Tibial artery (tissue), 4 donors: Measurements from ENCODE around the gene PRDM16.

ENCODE experiments used
- DNase-seq, 2 donors: peaks; one replicate each; pipeline ENCODE4 v3.0.0-alpha.2; 2019
- H3K27ac ChIP-seq, 2 donors: fragments of 200-600 bp; sonication (generic) in 1 of 2; 1 replicate in 1 of 2; 2 replicates in 1 of 2; pipeline ENCODE4 v1.5.1; 2018 to 2019; ENCODE audit warnings: mild to moderate bottlenecking in 1 of 2
- H3K27me3 ChIP-seq, 2 donors: fragments of 200-600 bp; sonication (generic) in 1 of 2; one replicate each; pipeline versions ENCODE4 v1.5.1 to v1.6.0; 2016 to 2019
- H3K36me3 ChIP-seq, 3 donors: fragments of 200-600 bp; sonication (generic) in 2 of 3; one replicate each; pipeline ENCODE4 v1.5.1; 2016 to 2019; ENCODE audit warnings: mild to moderate bottlenecking in 2 of 3
- H3K4me1 ChIP-seq, 4 donors: fragments of 200-600 bp; sonication (generic) in 2 of 4; 1 replicate in 3 of 4; 2 replicates in 1 of 4; pipeline ENCODE4 v1.5.1; 2016 to 2019
- H3K4me3 ChIP-seq, 2 donors: fragments of 200-600 bp; sonication (generic) in 1 of 2; 1 replicate in 1 of 2; 2 replicates in 1 of 2; pipeline ENCODE4 v1.5.1; 2018 to 2019; ENCODE audit warnings: mild to moderate bottlenecking in 2 of 2
- H3K9me3 ChIP-seq, 3 donors: fragments of 200-600 bp; sonication (generic) in 1 of 3; one replicate each; pipeline ENCODE4 v1.5.1; 2016 to 2019
- intact Hi-C: fragments of 100-400 bp; cut with DNase I; formaldehyde crosslinking; loops from one replicate; pipeline ENCODE4 v1.15.0; 2023; ENCODE audit warnings: low total_unique reads
- TF ChIP-seq, protein P1 (sequence below), 2 experiments: fragments of 200-600 bp in 1 of 2; fragments of 450-650 bp in 1 of 2; IDR thresholded peaks; one replicate each; pipeline ENCODE4 v1.5.1; 2017 to 2019; ENCODE audit warnings: antibody characterized with exemption in 2 of 2, mild to moderate bottlenecking in 1 of 2, moderate library complexity in 1 of 2

Gene PRDM16

DNA sequence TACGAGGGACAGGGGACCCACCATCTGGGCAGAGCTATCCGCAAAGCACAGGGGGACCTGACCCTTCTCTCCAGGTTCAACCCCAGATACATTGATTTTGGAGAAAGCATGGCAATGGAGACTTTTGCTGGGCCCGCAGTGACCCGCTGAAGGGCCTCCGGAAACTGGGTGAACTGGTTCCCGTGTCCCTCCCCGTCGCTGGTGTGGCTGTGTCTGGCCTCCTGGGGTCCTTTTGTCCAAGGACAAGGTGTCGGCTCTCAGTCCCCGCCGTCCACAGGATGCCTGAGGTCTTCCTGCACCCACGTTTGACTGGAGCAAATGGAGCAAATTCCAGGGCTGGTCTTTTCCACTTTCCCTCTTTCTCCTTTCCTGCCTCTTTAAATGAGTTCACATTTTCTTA lies 176.3 kb downstream of the PRDM16 start:
- no peak for DNase-seq
- TF ChIP-seq, protein P1, sequence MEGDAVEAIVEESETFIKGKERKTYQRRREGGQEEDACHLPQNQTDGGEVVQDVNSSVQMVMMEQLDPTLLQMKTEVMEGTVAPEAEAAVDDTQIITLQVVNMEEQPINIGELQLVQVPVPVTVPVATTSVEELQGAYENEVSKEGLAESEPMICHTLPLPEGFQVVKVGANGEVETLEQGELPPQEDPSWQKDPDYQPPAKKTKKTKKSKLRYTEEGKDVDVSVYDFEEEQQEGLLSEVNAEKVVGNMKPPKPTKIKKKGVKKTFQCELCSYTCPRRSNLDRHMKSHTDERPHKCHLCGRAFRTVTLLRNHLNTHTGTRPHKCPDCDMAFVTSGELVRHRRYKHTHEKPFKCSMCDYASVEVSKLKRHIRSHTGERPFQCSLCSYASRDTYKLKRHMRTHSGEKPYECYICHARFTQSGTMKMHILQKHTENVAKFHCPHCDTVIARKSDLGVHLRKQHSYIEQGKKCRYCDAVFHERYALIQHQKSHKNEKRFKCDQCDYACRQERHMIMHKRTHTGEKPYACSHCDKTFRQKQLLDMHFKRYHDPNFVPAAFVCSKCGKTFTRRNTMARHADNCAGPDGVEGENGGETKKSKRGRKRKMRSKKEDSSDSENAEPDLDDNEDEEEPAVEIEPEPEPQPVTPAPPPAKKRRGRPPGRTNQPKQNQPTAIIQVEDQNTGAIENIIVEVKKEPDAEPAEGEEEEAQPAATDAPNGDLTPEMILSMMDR (IDR thresholded peaks at IDR 0.05): no peak
- H3K27me3 ChIP-seq: no peaks in the 10 kb centered on the region
- no peaks in the 10 kb centered on the region for H3K9me3 ChIP-seq
- H3K4me1 ChIP-seq: peaks cover 0 to 55% (median 26%) of the 10 kb centered on the region in 4 donors
- intact Hi-C loops: loop anchor here (10.0 kb wide), 1 partner anchor 771 kb away; the partner anchor contains the start of gene PLCH2
- no peak overlapping the region for H3K4me3 ChIP-seq
- H3K36me3 ChIP-seq: peaks cover 0 to 17% (median 14%) of the 10 kb centered on the region in 3 donors
- H3K27ac ChIP-seq: no peak overlapping the region

DNA sequence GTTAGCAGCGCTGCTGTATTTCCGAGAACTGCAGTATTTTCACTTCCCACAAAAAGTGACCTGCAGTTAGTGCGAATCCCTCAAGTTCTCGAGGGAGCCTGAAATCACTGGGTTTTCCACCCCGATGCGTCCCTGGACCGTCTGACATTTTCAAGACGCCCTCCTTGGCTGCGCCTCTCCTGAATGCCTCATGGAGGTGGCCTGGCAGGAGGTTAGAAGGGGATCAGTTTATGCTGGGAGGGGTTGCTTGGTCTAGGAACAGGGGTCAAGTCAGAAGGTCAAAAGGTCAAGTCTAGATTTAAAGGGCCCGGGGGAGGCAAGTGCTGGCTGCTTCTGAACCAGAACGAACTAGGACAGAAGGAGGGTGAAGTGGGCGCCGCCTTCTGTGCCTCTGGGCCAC lies 176.8 kb downstream of the PRDM16 start:
- peaks cover 0 to 51% (median 23%) of the 10 kb centered on the region in 4 donors for H3K4me1 ChIP-seq
- intact Hi-C loops: loop anchor here (10.0 kb wide), 1 partner anchor 771 kb away; the partner anchor contains the start of gene PLCH2
- DNase-seq: no peak

DNA sequence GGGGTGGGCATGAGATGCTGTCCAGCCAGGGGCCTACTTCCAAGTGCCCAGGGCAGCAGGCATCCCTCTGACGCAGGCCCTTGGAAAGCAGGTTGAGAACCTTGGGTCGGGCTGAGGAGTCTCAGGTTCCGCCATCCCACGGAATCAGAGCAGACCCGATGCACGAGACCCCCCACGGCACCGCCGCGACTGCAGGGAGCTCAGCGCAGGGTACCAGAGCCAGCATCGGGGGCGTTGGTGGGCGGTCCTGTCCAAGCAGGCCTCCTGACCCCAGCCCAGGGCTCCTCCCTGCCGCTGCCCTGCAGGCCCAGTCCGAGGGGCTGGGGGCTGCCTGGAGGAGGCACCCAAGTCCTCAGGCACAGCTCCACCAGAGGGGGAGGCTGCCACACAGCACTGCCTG lies 177.2 kb downstream of the PRDM16 start:
- Histone ChIP-seq H3K4me3 (no peak overlapping the region), H3K27me3 (no peaks in the 10 kb centered on the region), H3K9me3 (no peaks in the 10 kb centered on the region), H3K27ac (no peak overlapping the region), H3K4me1 (peaks cover 0 to 46% (median 20%) of the 10 kb centered on the region in 4 donors), H3K36me3 (peaks cover 0 to 17% (median 14%) of the 10 kb centered on the region in 3 donors)
- TF ChIP-seq, protein P1 (IDR thresholded peaks at IDR 0.05): no peak
- DNase-seq: no peak
- intact Hi-C loops: loop anchor here (10.0 kb wide), 1 partner anchor 771 kb away; the partner anchor contains the start of gene PLCH2

More for the DNA sequence above, 176.8 kb downstream of the PRDM16 start:
- H3K27ac ChIP-seq: no peak overlapping the region
- TF ChIP-seq, protein P1 (IDR thresholded peaks at IDR 0.05): no peak
- peaks cover 0 to 17% (median 14%) of the 10 kb centered on the region in 3 donors for H3K36me3 ChIP-seq
- H3K4me3 ChIP-seq: no peak overlapping the region
- H3K27me3 ChIP-seq: no peaks in the 10 kb centered on the region
- H3K9me3 ChIP-seq: no peaks in the 10 kb centered on the region

DNA sequence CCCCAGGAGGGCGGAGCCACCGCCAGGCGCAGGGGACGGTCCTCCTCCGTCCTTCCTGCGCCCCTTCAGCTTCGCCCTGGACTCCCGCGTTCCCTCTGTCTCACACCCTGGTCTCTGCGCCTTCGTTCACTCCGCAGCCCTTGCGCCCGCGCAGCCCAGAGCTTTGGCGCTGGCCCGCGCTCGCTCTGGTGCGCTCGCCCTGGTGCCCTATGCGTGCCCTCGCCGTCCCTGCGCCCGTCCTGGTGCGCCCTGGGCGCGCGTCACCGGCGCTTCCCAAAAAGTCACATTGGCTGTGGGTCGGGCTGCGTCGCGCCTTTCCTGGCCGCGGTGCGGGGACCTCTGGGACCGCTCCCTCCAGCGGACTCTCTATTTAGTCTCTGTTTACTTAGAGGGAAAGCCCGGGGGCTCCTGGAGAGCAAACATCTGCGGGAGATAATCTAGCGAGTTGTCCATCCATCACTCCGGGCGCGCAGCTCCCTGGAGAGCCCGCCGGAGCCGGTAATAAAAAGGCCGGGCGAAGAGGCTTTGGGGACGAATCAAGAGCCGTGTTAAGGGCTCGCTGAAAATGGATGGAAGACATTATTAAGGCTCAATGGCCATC lies 178.6 kb downstream of the PRDM16 start:
- Histone ChIP-seq H3K4me1 (peaks cover 0 to 33% (median 12%) of the 10 kb centered on the region in 4 donors), H3K27ac (peak overlapping the region in 1 of 2 donors; percentile 8), H3K27me3 (no peaks in the 10 kb centered on the region), H3K36me3 (peaks cover 0 to 17% (median 14%) of the 10 kb centered on the region in 3 donors), H3K9me3 (no peaks in the 10 kb centered on the region), H3K4me3 (peak overlapping the region in 1 of 2 donors; percentile 7)
- no peak for DNase-seq
- TF ChIP-seq, protein P1 (IDR thresholded peaks at IDR 0.05): no peak
- intact Hi-C loops: loop anchor here (10.0 kb wide), 1 partner anchor 773 kb away; the partner anchor contains the start of gene PLCH2

DNA sequence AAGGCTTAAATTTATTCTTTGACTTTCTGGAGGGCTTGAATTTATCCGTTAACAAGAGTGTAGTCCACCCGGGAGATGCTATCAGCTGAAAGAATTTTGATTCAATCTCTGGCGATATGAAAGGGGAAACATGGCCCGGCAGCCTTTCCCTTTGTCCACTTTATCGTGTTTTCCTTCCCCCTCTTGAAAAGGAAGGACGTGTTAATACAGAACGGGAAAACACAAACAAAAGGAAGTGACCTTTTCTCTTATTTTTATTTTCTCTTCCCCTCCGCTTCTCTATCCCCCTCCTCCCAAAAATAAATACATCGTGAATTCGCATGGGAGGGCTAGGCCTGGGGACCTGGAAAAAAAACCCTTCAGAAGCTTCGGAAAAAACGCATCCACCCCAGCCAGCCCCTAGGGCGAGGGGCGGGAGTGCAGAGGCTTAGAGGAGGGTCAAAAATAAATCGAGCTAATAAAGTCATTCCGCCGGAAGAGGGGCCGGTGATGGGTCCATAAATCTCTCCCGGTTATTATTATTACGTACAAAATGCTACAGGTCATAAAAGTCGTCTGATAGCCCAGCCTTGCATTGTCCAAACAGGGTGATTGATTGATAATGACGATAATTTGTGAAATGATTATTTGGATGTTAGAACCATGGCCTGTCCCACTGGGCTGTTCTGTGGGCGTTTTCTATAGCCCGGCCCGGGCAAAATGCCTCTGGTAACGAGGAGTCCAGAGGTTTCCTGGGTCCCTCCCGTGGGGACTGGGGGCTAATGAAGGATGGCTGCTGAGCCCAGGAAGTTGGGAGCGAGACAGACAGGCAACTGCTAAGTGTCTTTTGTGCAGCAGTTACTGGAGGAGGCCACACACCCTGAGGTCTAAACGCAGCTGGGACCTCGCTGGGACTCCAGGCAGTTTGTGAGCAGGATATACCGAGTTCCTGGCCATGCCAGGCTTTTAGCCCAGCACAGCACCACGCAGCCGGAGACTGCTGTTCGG lies 179.4 kb downstream of the PRDM16 start:
- peaks cover 0 to 33% (median 12%) of the 10 kb centered on the region in 4 donors for H3K4me1 ChIP-seq
- H3K4me3 ChIP-seq: no peak overlapping the region
- no peak overlapping the region for H3K27ac ChIP-seq
- TF ChIP-seq, protein P1 (IDR thresholded peaks at IDR 0.05): no peak
- H3K27me3 ChIP-seq: no peaks in the 10 kb centered on the region
- intact Hi-C loops: loop anchor here (10.0 kb wide), 1 partner anchor 774 kb away; the partner anchor contains the start of gene PLCH2
- no peaks in the 10 kb centered on the region for H3K9me3 ChIP-seq
- DNase-seq: no peak
- peaks cover 0 to 17% (median 14%) of the 10 kb centered on the region in 3 donors for H3K36me3 ChIP-seq
